ENCODE data around the gene TTLL11.

DNA sequence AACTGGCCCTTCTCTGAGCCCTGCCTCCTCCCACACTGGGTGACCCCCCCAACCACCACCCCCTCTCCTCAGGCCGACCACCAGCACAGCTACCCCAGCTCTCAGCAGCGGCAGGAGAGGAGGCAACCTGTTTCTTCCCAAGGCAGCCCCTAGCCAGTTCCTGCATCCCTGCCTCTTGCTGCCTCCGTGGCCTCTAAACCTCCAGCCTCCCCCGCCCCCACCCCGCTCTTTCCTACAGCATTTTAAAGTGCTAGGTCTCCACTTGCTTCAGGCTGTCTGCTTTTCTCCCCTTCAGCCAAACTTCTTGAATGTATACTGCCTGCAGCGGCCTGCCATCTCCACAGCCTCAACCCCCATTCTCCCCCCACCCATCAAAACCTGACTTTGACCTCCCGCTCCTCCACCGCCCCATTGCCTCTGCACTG, 306.1 kb downstream of the TTLL11 start:
- TF ChIP-seq, protein P1, sequence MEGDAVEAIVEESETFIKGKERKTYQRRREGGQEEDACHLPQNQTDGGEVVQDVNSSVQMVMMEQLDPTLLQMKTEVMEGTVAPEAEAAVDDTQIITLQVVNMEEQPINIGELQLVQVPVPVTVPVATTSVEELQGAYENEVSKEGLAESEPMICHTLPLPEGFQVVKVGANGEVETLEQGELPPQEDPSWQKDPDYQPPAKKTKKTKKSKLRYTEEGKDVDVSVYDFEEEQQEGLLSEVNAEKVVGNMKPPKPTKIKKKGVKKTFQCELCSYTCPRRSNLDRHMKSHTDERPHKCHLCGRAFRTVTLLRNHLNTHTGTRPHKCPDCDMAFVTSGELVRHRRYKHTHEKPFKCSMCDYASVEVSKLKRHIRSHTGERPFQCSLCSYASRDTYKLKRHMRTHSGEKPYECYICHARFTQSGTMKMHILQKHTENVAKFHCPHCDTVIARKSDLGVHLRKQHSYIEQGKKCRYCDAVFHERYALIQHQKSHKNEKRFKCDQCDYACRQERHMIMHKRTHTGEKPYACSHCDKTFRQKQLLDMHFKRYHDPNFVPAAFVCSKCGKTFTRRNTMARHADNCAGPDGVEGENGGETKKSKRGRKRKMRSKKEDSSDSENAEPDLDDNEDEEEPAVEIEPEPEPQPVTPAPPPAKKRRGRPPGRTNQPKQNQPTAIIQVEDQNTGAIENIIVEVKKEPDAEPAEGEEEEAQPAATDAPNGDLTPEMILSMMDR (IDR thresholded peaks at IDR 0.05; ENCODE audit: low read depth, low read length, poor library complexity, severe bottlenecking): no peak
- TF ChIP-seq EZH2phosphoT487 (IDR thresholded peaks at IDR 0.05; ENCODE audit: borderline replicate concordance, low read length): no peak

Measured in DOHH2 (cell line).